Activated gamma-delta T cell (primary cell): ENCODE measurements around the gene ACER1.

Experiments
- DNase-seq: peaks from one replicate; lab custom pipeline; 2025; lab: John Stamatoyannopoulos, UW

ACER1 gene

DNA sequence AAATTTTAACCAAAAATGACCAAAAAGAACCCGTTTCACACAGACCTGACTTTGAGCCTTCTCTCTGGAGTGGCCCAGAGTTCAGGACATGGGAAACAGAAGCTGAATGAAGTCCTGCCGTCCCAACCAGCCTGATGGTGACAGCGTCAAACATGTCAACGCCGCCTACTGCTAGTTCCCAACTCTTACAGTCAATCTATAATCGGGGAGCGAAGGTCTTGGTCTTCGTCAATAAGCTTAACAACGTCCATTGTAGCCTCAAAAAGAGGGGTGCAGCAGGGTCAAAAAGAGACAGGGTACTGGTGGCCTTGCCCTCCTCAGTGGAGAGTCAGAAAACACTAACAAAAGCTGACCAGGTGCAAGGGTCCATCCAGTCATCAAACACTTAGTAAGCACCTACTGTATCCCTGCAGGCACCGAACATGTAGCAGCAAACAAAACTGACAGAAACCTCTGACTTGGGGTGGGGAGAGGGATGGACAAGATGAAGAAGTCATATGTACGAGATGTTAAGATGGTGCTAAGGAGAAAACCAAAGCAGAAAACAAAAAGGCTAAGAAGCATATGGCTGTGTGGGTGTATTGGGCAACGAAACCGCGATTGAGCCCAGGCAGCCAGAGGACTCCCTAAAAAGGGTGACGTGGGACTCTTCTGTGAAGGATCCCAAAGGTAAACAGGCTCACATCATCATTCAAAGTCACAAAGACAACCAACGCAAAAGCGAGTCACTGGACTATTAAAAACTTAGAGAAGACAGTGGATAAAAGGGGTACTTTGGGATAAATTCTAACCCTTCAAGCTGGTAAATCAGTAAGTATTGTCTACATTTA, 65.6 kb downstream of the ACER1 start:
- DNase-seq, result no peak

DNA sequence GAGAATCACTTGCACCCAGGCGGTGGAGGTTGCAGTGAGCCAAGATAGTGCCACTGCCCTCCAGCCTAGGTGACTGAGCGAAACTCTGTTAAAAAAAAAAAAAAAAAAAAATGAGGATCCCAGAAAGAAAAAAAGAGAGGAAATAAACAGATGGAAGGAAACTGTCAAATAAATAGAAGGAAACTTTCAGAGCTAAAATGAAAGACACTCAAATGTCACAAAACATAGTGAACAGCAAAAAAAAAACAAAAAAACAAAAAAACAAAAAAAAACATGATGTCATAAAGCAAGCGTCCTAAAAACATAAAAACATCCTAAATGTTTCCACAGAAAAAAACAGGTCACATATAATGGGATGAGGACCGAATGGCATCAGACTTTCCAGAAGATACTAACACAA, 68.6 kb downstream of the ACER1 start:
- DNase-seq, result no peak

DNA sequence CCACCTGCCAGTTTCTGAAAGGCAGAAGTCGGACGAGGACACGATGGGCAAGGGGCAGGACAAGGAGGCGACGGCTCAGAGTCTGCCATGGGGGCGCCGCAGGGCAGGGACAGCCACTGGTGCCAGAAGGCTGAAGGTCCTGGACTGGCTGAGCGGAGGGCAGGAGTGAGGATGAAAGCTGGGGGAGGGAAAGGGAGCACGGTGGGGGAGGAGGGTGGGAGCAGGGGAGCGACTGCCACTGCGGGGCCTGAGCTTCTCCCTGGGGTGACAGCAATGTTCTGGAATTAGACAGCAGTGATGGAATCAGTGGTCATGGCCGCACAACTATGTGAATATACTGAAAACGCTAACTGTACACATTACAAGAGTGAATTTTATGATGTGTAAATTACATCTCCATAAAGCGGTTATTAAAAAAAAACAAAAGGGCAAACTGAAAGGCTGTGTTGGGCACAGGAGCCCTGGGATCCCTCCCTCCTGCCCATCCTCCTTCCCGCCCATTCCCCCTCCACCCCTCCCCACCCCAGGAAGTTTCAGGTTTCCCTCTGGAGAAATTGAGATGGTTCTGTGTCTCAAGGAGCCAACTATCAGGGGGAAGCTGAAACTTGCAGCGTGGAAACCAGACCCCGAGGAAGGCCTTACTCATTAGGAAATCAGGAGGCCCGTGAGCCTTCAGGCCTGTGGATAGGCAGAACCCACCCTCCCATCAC, 69.5 kb downstream of the ACER1 start:
- DNase-seq, result no peak

DNA sequence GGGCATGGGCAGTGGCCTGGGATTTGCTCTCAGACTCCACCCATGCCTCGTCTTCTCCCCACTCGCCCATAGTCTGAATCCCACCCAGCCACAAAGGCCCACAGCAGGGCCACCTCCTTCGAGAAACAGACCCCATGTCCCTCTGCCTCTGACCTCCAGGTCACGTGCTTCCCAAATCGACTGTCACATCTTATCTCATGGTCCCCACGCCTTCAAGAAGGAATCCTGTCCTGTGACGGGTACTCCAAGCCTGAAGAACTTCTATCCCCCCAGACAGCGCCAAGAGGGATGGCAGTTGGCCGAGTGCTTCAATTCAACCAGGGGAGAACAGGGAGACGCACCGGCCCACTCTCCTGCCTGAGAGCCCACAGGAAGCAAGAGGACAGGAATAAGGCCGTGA, 70.1 kb downstream of the ACER1 start:
- DNase-seq, result no peak

DNA sequence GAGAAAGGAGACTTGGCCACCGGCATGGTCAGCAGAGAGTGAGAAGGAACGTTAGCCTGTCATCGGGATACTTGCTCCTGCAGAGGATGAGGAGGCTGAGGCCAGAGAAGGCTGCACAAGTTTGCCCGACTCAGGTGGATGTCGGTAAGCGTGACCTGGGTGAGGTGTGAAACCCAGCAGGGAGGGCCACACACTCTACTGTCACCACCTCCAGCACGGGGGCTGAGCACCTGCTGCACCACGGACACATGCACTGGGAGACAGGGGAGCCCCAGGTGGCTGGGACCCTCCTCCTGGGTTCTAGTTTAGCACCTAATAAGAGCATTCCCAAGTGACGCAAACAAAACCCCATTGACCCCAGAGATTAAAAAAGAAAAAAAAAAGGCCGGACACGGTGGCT, 70.9 kb downstream of the ACER1 start:
- DNase-seq, result no peak

DNA sequence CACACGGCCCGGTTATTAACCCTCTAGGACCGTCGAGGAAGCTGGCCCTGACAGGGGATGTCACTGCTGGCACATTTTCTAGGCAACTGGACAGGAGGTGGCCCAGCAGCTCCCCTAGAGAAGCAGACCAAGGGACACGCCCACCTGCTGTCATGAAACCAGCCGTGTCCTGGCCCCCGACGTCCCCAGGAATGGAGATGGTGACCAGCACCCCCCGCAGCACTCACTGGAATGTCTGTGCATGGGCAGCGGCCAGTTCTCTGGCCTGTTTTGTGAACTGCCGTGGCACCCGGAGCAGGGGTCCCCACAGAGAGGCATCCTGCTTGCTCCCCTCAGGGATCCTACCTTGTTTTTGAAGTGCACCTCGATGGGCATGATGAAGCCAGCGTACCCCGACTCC, 71.5 kb downstream of the ACER1 start:
- DNase-seq, result no peak

DNA sequence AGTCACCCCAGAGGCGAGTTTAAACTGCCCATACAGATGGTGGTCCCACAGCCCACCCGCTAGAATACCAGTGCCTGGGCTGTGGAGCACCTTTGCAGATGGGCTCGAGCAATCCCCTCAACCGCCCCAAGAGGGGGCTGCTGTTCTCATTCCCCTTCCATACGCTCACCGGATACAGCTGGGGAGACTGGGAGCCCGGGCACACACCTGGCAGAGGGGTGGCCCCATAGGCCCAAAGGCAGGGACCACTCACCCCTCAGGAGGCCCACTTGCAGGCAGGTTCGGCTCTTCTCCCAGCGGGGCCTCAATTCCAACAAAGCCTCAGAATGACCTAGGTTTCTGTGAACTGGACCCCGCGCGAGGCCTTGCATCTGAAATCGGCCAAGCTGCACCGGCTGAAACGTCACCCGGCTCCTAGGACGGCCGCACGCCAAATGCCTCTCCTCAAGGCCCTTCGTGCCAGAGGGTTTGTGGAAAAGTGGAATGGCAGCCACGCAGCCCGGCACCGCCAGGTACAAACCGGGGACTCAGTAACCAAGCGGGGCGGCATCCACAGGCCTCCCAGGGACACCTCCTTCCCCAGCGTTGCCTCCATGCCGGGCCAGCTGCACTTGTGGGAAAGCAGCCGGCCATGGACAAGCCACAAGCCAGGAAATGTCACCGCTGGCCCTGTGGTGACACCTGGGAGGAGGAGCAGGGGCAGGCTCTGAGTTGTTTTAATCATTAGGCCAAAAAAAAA, 72.3 kb downstream of the ACER1 start:
- no peak for DNase-seq

DNA sequence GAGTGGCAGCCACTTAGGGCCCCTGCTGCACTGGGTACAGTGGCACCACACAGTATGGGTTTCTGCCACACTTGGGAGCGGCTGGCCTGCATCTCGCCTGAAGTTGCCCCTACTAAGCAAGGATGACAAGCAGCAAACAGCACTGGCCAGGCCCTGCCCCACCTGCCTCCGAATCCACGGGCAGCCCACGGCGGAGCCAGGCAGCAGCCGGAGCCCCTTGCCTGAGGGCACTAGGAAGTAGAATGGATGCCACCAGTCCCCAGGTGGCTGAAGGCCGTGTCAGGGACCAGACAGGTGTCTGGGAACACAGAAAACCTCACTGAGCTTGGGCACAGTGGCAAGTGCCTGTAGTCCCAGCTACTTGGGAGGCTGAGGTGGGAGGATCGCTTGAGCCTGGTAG, 73.0 kb downstream of the ACER1 start:
- DNase-seq, result no peak

DNA sequence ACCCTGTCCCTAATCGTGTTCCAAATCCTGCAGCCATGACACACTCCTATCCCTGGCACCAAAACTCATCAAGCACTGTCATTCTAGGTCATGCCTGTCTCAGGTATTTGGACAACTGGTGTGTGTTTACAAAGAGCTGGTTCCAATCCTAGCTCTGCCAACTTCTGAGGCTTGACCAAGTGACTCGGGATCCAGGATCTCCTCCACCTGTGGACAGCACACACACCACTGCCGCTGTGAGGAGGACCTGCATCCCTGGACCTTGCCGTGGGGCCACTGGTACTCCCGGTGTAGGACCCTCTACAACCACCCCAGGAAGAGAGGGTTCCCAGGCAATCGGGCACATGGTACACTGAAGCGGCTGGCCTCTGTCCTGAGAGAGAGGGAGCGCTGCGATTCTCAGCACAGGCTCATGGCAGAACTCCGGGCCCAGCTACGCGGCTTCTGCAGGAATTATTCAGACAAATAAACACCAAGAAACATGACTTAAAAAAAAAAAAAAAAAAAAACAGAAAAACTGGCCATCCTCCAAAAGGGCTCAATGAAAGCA, 74.0 kb downstream of the ACER1 start:
- no peak for DNase-seq

DNA sequence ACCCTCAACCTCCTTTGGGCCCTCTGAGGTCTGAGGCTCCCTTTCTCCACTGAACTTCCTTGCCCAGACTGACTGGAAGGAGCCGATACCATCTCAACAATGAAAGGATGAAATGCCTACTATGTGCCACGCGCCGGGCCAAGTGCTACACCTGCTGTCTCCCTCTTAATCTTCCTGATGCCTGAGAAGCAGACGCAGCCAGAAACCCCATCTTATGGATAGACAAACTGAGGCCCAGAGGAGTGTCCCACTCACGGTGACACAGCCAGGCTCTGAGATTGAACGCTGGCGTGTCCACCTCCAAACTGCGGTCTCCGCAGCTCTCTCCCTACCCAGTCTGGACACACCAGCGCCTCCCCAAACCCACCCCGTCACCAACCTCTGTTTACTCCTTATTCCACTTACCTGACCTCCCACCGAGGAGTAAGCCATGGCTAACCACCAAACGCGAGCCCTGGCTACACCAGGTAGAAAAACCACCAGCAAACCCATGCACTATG, 74.5 kb downstream of the ACER1 start:
- no peak for DNase-seq
